ENCODE data around the gene ZC3H13.

The ZC3H13 gene

GRCh38 chr13:46086985-46087384 is 34.4 kb upstream of the ZC3H13 start:
- Histone ChIP-seq H3K9ac (ENCODE audit: low read length) (no peak overlapping the region), H3K4me3 (ENCODE audit: low read length) (no peak overlapping the region), H3K36me3 (ENCODE audit: control insufficient read depth, insufficient read depth, low read length) (no peaks in the 10 kb centered on the region), H3K4me1 (ENCODE audit: control insufficient read depth, insufficient read depth, low read length) (no peaks in the 10 kb centered on the region), H3K27me3 (ENCODE audit: control insufficient read depth, insufficient read depth, low read length) (no peaks in the 10 kb centered on the region), H3K27ac (ENCODE audit: low read depth, low read length) (no peak overlapping the region)

- Histone ChIP-seq H3K4me1 (ENCODE audit: control insufficient read depth, insufficient read depth, low read length) (no peaks in the 10 kb centered on the region), H3K27ac (ENCODE audit: low read depth, low read length) (no peak overlapping the region), H3K4me3 (ENCODE audit: low read length) (no peak overlapping the region), H3K9ac (ENCODE audit: low read length) (no peak overlapping the region), H3K36me3 (ENCODE audit: control insufficient read depth, insufficient read depth, low read length) (no peaks in the 10 kb centered on the region), H3K27me3 (ENCODE audit: control insufficient read depth, insufficient read depth, low read length) (no peaks in the 10 kb centered on the region)
Observed at GRCh38 chr13:46086421-46086922, 33.9 kb upstream of the ZC3H13 start.

GRCh38 chr13:46085737-46086136 is 33.2 kb upstream of the ZC3H13 start:
- Histone ChIP-seq H3K4me3 (ENCODE audit: low read length) (no peak overlapping the region), H3K4me1 (ENCODE audit: control insufficient read depth, insufficient read depth, low read length) (no peaks in the 10 kb centered on the region), H3K9ac (ENCODE audit: low read length) (no peak overlapping the region), H3K27ac (ENCODE audit: low read depth, low read length) (no peak overlapping the region), H3K36me3 (ENCODE audit: control insufficient read depth, insufficient read depth, low read length) (no peaks in the 10 kb centered on the region), H3K27me3 (ENCODE audit: control insufficient read depth, insufficient read depth, low read length) (no peaks in the 10 kb centered on the region)

- Histone ChIP-seq H3K27me3 (ENCODE audit: control insufficient read depth, insufficient read depth, low read length) (no peaks in the 10 kb centered on the region), H3K4me3 (ENCODE audit: low read length) (no peak overlapping the region), H3K36me3 (ENCODE audit: control insufficient read depth, insufficient read depth, low read length) (no peaks in the 10 kb centered on the region), H3K4me1 (ENCODE audit: control insufficient read depth, insufficient read depth, low read length) (no peaks in the 10 kb centered on the region), H3K27ac (ENCODE audit: low read depth, low read length) (no peak overlapping the region), H3K9ac (ENCODE audit: low read length) (no peak overlapping the region)
Observed at GRCh38 chr13:46082324-46082723, 29.8 kb upstream of the ZC3H13 start.

GRCh38 chr13:46079770-46080169 is 27.2 kb upstream of the ZC3H13 start:
- Histone ChIP-seq H3K27me3 (ENCODE audit: control insufficient read depth, insufficient read depth, low read length) (no peaks in the 10 kb centered on the region), H3K36me3 (ENCODE audit: control insufficient read depth, insufficient read depth, low read length) (no peaks in the 10 kb centered on the region), H3K4me1 (ENCODE audit: control insufficient read depth, insufficient read depth, low read length) (no peaks in the 10 kb centered on the region), H3K4me3 (ENCODE audit: low read length) (no peak overlapping the region), H3K9ac (ENCODE audit: low read length) (no peak overlapping the region), H3K27ac (ENCODE audit: low read depth, low read length) (no peak overlapping the region)

GRCh38 chr13:46077265-46077664 is 24.7 kb upstream of the ZC3H13 start:
- Histone ChIP-seq H3K4me1 (ENCODE audit: control insufficient read depth, insufficient read depth, low read length) (no peaks in the 10 kb centered on the region), H3K27me3 (ENCODE audit: control insufficient read depth, insufficient read depth, low read length) (no peaks in the 10 kb centered on the region), H3K9ac (ENCODE audit: low read length) (no peak overlapping the region), H3K4me3 (ENCODE audit: low read length) (no peak overlapping the region), H3K27ac (ENCODE audit: low read depth, low read length) (no peak overlapping the region), H3K36me3 (ENCODE audit: control insufficient read depth, insufficient read depth, low read length) (no peaks in the 10 kb centered on the region)

GRCh38 chr13:46076827-46077226 is 24.3 kb upstream of the ZC3H13 start:
- no peak overlapping the region for H3K4me3 ChIP-seq (ENCODE audit: low read length)
- H3K9ac ChIP-seq (ENCODE audit: low read length), result no peak overlapping the region
- no peaks in the 10 kb centered on the region for H3K4me1 ChIP-seq (ENCODE audit: control insufficient read depth, insufficient read depth, low read length)
- H3K27me3 ChIP-seq (ENCODE audit: control insufficient read depth, insufficient read depth, low read length), result no peaks in the 10 kb centered on the region
- H3K27ac ChIP-seq (ENCODE audit: low read depth, low read length), result no peak overlapping the region
- no peaks in the 10 kb centered on the region for H3K36me3 ChIP-seq (ENCODE audit: control insufficient read depth, insufficient read depth, low read length)

GRCh38 chr13:46075811-46076210 is 23.3 kb upstream of the ZC3H13 start:
- Histone ChIP-seq H3K4me3 (ENCODE audit: low read length) (no peak overlapping the region), H3K9ac (ENCODE audit: low read length) (no peak overlapping the region), H3K36me3 (ENCODE audit: control insufficient read depth, insufficient read depth, low read length) (no peaks in the 10 kb centered on the region), H3K27me3 (ENCODE audit: control insufficient read depth, insufficient read depth, low read length) (no peaks in the 10 kb centered on the region), H3K4me1 (ENCODE audit: control insufficient read depth, insufficient read depth, low read length) (no peaks in the 10 kb centered on the region), H3K27ac (ENCODE audit: low read depth, low read length) (no peak overlapping the region)

- H3K27me3 ChIP-seq (ENCODE audit: control insufficient read depth, insufficient read depth, low read length), result no peaks in the 10 kb centered on the region
- H3K9ac ChIP-seq (ENCODE audit: low read length), result no peak overlapping the region
- H3K36me3 ChIP-seq (ENCODE audit: control insufficient read depth, insufficient read depth, low read length), result no peaks in the 10 kb centered on the region
- no peak overlapping the region for H3K4me3 ChIP-seq (ENCODE audit: low read length)
- H3K27ac ChIP-seq (ENCODE audit: low read depth, low read length), result no peak overlapping the region
- no peaks in the 10 kb centered on the region for H3K4me1 ChIP-seq (ENCODE audit: control insufficient read depth, insufficient read depth, low read length)
Observed at GRCh38 chr13:46071590-46072249, 19.2 kb upstream of the ZC3H13 start.

- no peaks in the 10 kb centered on the region for H3K4me1 ChIP-seq (ENCODE audit: control insufficient read depth, insufficient read depth, low read length)
- H3K36me3 ChIP-seq (ENCODE audit: control insufficient read depth, insufficient read depth, low read length), result no peaks in the 10 kb centered on the region
- H3K4me3 ChIP-seq (ENCODE audit: low read length), result no peak overlapping the region
- no peak overlapping the region for H3K9ac ChIP-seq (ENCODE audit: low read length)
- no peak overlapping the region for H3K27ac ChIP-seq (ENCODE audit: low read depth, low read length)
- H3K27me3 ChIP-seq (ENCODE audit: control insufficient read depth, insufficient read depth, low read length), result no peaks in the 10 kb centered on the region
Observed at GRCh38 chr13:46063292-46063691, 10.7 kb upstream of the ZC3H13 start.

GRCh38 chr13:46062185-46062584 is 9.6 kb upstream of the ZC3H13 start:
- Histone ChIP-seq H3K27me3 (ENCODE audit: control insufficient read depth, insufficient read depth, low read length) (no peaks in the 10 kb centered on the region), H3K9ac (ENCODE audit: low read length) (no peak overlapping the region), H3K36me3 (ENCODE audit: control insufficient read depth, insufficient read depth, low read length) (no peaks in the 10 kb centered on the region), H3K27ac (ENCODE audit: low read depth, low read length) (no peak overlapping the region), H3K4me1 (ENCODE audit: control insufficient read depth, insufficient read depth, low read length) (no peaks in the 10 kb centered on the region), H3K4me3 (ENCODE audit: low read length) (no peak overlapping the region)

- Histone ChIP-seq H3K4me3 (ENCODE audit: low read length) (no peak overlapping the region), H3K4me1 (ENCODE audit: control insufficient read depth, insufficient read depth, low read length) (no peaks in the 10 kb centered on the region), H3K27me3 (ENCODE audit: control insufficient read depth, insufficient read depth, low read length) (no peaks in the 10 kb centered on the region), H3K9ac (ENCODE audit: low read length) (no peak overlapping the region), H3K27ac (ENCODE audit: low read depth, low read length) (no peak overlapping the region), H3K36me3 (ENCODE audit: control insufficient read depth, insufficient read depth, low read length) (no peaks in the 10 kb centered on the region)
Observed at GRCh38 chr13:46059405-46059804, 6.9 kb upstream of the ZC3H13 start.

- Histone ChIP-seq H3K4me3 (ENCODE audit: low read length) (no peak overlapping the region), H3K36me3 (ENCODE audit: control insufficient read depth, insufficient read depth, low read length) (no peaks in the 10 kb centered on the region), H3K4me1 (ENCODE audit: control insufficient read depth, insufficient read depth, low read length) (no peaks in the 10 kb centered on the region), H3K9ac (ENCODE audit: low read length) (no peak overlapping the region), H3K27ac (ENCODE audit: low read depth, low read length) (no peak overlapping the region), H3K27me3 (ENCODE audit: control insufficient read depth, insufficient read depth, low read length) (no peaks in the 10 kb centered on the region)
Observed at GRCh38 chr13:46058268-46058667, 5.7 kb upstream of the ZC3H13 start.
